Measurements from ENCODE around the gene MEA1. TPM values are rescaled to one million over a fixed set of nuclear protein-coding genes. Genes with fewer than 3 reads are reported as not detected.
"Not testable (repeated sequence)": the region's sequence is repeated elsewhere in the genome, so short reads cannot be mapped to it uniquely, and the experiment has no call there.

The MEA1 gene
- total and polyA plus RNA-seq, 5 donors: 29.9 to 59.3 (median 34.8) TPM

DNA sequence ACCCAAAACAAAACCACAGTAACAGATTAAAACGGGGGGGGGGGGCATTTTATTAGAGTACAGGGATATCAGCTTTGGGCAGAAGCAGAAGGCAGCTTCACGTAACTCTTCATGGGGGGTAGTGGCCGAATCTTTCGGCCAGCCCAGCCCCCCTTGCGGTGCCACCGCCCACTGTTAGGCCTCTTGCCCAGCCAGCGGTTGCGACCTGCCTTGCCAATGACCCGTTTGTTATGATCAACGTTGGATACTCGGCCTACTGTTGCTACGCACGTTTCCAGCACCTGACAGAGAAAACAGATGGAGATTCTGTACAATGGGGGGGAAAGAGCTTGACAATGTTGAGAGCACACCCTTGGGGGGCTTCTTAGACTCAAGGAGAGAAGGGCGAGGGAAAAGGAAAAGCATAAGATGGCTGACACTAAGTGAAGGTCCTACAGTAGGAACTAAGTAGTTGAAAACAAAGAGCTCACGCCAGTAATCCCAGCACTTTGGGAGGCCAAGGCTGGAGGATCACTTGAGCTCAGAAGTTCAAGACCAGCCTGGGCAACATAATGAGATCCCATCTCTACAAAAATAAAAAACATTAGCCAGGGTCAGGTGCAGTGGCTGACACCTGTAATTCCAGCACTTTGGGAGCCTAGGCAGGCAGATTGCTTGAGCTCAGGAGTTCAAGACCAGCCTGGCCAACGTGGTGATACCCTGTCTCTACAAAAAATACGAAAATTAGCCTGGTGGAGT, 40.6 kb upstream of the MEA1 start:
- WGBS: 62% methylated on average over 17 of the region's 17 CpGs
- H3K4me3 ChIP-seq (ENCODE audit: low read length): peak overlapping the region; percentile 55
- DNase-seq: peak in 2 of 3 donors; percentile 72
- peaks cover 2% of the 10 kb centered on the region for H3K4me1 ChIP-seq (ENCODE audit: control insufficient read depth, insufficient read depth, low read length)
- H3K9me3 ChIP-seq (ENCODE audit: control insufficient read depth, low read length): no peaks in the 10 kb centered on the region
- ATAC-seq: peak in 1 of 2 donors; percentile 1
- peak overlapping the region; percentile 64 for H3K27ac ChIP-seq (ENCODE audit: low read length)
- intact Hi-C loops (cut with DNase I): loop anchor here in 2 of 4 donors (5.0 kb wide), 2 partner anchors 37 to 42 kb away; partner anchors contain the start of genes KLHDC3 (in 1 of the 2) and MEA1 (in 1 of the 2)
- no peaks in the 10 kb centered on the region for H3K27me3 ChIP-seq (ENCODE audit: control insufficient read depth, insufficient read depth)

DNA sequence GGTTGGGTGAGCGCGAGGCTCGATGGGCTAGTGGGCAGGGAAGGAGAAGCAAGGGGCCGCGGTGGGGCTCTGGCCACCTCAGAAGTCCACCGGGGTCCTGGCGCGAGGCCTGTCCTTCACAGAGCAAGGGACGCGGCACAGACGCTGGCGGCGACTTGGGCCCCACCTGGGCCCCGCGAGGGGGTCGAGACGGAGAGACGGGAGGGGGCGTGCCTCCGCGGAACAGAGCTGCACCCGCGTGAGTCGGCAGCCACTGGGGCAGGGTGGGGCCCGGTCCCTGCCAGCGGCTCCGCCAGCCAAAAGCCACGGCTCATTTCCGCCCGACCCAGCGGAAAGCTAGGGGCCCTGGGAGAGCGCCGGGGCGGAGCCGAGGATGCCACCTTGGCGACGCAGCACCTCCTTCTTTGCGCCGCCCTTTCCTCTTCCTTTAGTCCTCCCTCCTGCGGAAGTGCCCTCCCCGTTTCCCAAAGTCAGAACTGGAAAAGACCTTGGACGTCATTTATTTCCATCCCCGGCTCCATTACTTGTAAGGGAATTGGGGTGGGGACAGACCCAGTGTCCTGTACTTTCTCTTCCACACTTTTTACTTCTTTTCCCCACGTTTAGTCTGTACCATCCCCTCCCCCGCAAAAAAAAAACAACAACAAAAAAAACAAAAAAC, 39.9 kb upstream of the MEA1 start, which contains the start of gene CUL7:
Gene CUL7, minus strand, starts transcription at position 307 of the 661 bp plus-strand sequence. CDS start 1,063 bp downstream, outside the sequence.
- Histone ChIP-seq H3K4me1 (ENCODE audit: control insufficient read depth, insufficient read depth, low read length) (peaks cover 2% of the 10 kb centered on the region), H3K27ac (ENCODE audit: low read length) (peak within 1 kb of the TSS; percentile 78), H3K27me3 (ENCODE audit: control insufficient read depth, insufficient read depth) (no peaks in the 10 kb centered on the region), H3K4me3 (ENCODE audit: low read length) (peak within 1 kb of the TSS; percentile 55), H3K9me3 (ENCODE audit: control insufficient read depth, low read length) (no peaks in the 10 kb centered on the region)
- intact Hi-C loops (cut with DNase I): loop anchor here in 2 of 4 donors (5.0 kb wide), 2 partner anchors 36 to 41 kb away; partner anchors contain the start of genes KLHDC3 (in 1 of the 2) and MEA1 (in 1 of the 2)
- DNase-seq: peak; percentile 96 to 98 (median 97)
- WGBS: 1% methylated on average over 45 of the region's 45 CpGs
- peak; percentile 97 to 98 for ATAC-seq

DNA sequence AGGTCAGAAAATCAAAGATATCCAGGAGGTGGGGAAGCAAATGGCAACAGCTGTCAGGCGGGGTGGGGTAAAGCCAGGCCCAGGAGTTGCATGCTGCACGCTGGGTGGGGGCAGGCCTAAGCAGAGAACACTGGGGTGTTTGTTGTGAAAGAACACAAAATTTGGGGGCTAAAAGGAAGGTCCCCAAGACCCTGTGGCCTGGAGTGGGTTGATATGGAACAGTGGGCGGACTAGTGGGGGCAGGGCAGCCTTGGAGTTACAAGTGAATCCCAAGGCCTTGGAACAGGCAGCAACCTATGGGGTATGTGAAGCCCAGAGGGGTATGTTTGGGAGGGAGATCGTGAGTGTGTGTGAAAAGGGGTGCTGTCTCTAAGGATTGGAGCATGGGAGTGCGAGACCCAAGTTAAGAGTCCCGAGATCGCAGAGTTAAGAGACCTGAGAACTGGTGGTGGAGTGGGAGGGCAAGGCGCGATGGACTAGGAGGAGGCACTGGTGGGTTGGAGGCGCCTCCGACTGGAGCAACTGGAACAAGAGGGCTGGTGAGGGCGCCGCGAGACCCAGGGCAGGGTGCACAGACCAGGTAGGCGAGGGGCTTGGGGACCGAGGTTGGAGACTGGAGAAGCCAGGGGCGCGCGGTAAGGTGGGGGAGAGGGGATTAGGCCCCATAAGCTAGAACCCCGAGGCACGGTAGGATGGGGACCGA, 39.2 kb upstream of the MEA1 start:
- Histone ChIP-seq H3K4me3 (ENCODE audit: low read length) (peak overlapping the region; percentile 55), H3K27me3 (ENCODE audit: control insufficient read depth, insufficient read depth) (no peaks in the 10 kb centered on the region), H3K4me1 (ENCODE audit: control insufficient read depth, insufficient read depth, low read length) (no peaks in the 10 kb centered on the region), H3K27ac (ENCODE audit: low read length) (peak overlapping the region; percentile 78), H3K9me3 (ENCODE audit: control insufficient read depth, low read length) (no peaks in the 10 kb centered on the region)
- intact Hi-C loops (cut with DNase I): loop anchor here in 2 of 4 donors (5.0 kb wide), 2 partner anchors 36 to 41 kb away; partner anchors contain the start of genes KLHDC3 (in 1 of the 2) and MEA1 (in 1 of the 2)
- 21% methylated on average over 22 of the region's 22 CpGs for WGBS
- peak; percentile 42 to 62 (median 59) for DNase-seq
- peak; percentile 29 to 30 for ATAC-seq

DNA sequence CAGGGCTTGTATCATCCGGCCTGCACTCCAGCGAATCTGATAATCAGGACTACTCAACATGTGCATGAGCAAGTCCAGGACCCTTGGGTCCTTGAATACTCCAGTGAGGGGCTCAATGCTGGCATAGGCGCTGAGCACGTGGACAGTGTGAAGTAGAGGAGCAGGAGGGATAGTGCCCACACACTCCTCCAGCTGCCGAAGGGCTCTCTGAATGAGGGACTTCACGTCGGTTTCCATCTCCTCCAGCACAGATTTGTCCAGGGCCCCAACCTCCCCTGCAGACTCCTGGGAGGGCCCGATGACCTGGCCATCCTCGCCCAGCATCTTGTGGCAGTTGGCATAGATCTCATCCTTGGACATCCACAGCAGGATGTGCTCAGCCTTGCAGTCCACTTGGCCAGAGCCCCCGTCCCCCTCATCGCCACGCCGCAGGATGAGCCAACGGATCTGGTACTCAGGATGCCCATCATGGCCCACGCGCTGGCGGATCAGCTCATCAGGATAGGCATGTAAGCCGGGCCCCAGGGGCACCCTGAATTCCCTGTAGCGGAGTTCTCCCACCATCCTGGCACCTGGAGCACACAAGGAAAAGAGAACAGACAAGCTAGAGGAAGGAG, 38.6 kb upstream of the MEA1 start:
- intact Hi-C loops (cut with DNase I): loop anchor here in 2 of 4 donors (5.0 kb wide), 2 partner anchors 35 to 40 kb away; partner anchors contain the start of genes KLHDC3 (in 1 of the 2) and MEA1 (in 1 of the 2)
- ATAC-seq (no peak), DNase-seq (peak in 2 of 3 donors; percentile 66 to 73)
- no peak overlapping the region for H3K27ac ChIP-seq (ENCODE audit: low read length)
- no peak overlapping the region for H3K4me3 ChIP-seq (ENCODE audit: low read length)
- H3K4me1 ChIP-seq (ENCODE audit: control insufficient read depth, insufficient read depth, low read length): no peaks in the 10 kb centered on the region
- WGBS: 74% methylated on average over 19 of the region's 19 CpGs
- no peaks in the 10 kb centered on the region for H3K9me3 ChIP-seq (ENCODE audit: control insufficient read depth, low read length)
- H3K27me3 ChIP-seq (ENCODE audit: control insufficient read depth, insufficient read depth): no peaks in the 10 kb centered on the region

DNA sequence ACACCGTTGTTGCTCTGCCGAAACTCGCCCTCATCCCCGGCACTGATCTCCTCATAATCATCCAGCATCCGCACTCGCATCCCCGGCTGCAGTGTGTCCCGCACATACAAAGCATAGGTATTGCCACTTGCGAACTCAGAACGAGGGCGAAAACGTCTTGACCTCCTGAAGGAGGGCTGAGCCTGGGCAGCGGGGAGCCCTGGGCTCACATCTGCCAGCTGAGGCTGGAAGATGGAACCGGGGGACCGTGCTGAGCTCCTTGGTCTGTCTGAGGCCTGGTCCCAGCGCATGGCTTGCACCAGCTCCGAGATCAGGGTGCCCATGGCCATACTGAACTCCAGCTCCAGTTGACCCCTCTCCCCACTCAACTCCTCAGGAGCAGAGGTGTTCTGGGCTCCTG, 37.2 kb upstream of the MEA1 start:
- no peaks in the 10 kb centered on the region for H3K4me1 ChIP-seq (ENCODE audit: control insufficient read depth, insufficient read depth, low read length)
- intact Hi-C loops (cut with DNase I): loop anchor here in 2 of 4 donors (5.0 kb wide), 2 partner anchors 34 to 39 kb away; partner anchors contain the start of genes KLHDC3 (in 1 of the 2) and MEA1 (in 1 of the 2)
- H3K27ac ChIP-seq (ENCODE audit: low read length): no peak overlapping the region
- no peaks in the 10 kb centered on the region for H3K9me3 ChIP-seq (ENCODE audit: control insufficient read depth, low read length)
- H3K27me3 ChIP-seq (ENCODE audit: control insufficient read depth, insufficient read depth): no peaks in the 10 kb centered on the region
- 94% methylated on average over 17 of the region's 17 CpGs for WGBS
- H3K4me3 ChIP-seq (ENCODE audit: low read length): no peak overlapping the region
- ATAC-seq (no peak), DNase-seq (no peak)

- no peak overlapping the region for H3K27ac ChIP-seq (ENCODE audit: low read length)
- DNase-seq (no peak), ATAC-seq (no peak)
- no peak overlapping the region for H3K4me3 ChIP-seq (ENCODE audit: low read length)
- intact Hi-C loops (cut with DNase I): no loop called here
- H3K27me3 ChIP-seq (ENCODE audit: control insufficient read depth, insufficient read depth): no peaks in the 10 kb centered on the region
- 89% methylated on average over 7 of the region's 7 CpGs for WGBS
- no peaks in the 10 kb centered on the region for H3K9me3 ChIP-seq (ENCODE audit: control insufficient read depth, low read length)
- H3K4me1 ChIP-seq (ENCODE audit: control insufficient read depth, insufficient read depth, low read length): no peaks in the 10 kb centered on the region
These were observed 34.3 kb upstream of the MEA1 start for GRCh38 chr6:43047998-43048397.

GRCh38 chr6:43045371-43045930, 31.7 kb upstream of the MEA1 start:
- ATAC-seq (no peak), DNase-seq (no peak)
- Histone ChIP-seq H3K9me3 (ENCODE audit: control insufficient read depth, low read length) (no peaks in the 10 kb centered on the region), H3K27ac (ENCODE audit: low read length) (no peak overlapping the region), H3K27me3 (ENCODE audit: control insufficient read depth, insufficient read depth) (no peaks in the 10 kb centered on the region), H3K4me1 (ENCODE audit: control insufficient read depth, insufficient read depth, low read length) (no peaks in the 10 kb centered on the region), H3K4me3 (ENCODE audit: low read length) (no peak overlapping the region)
- WGBS: 93% methylated on average over 11 of the region's 11 CpGs
- intact Hi-C loops (cut with DNase I): no loop called here

DNA sequence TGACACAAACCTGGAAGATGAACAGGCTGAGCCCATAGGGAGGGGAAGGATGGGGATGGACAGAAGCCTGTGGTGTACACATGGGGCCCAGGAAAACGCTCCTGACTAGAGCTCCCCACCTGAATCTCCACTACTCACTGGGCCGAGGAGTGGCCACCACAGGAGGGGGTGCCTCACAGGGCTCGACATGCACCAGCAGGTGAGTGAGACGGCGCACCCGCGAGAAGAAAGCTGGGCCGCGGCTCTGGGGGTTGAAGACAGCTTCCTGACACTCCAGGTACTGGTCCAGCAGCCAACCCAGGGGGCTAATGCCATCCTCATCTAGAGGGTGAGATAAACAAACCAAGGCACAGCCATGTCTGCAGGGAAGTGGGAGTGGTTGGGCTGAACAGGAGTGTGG, 29.6 kb upstream of the MEA1 start:
- Histone ChIP-seq H3K4me3 (ENCODE audit: low read length) (no peak overlapping the region), H3K4me1 (ENCODE audit: control insufficient read depth, insufficient read depth, low read length) (no peaks in the 10 kb centered on the region), H3K9me3 (ENCODE audit: control insufficient read depth, low read length) (no peaks in the 10 kb centered on the region), H3K27ac (ENCODE audit: low read length) (no peak overlapping the region), H3K27me3 (ENCODE audit: control insufficient read depth, insufficient read depth) (no peaks in the 10 kb centered on the region)
- intact Hi-C loops (cut with DNase I): no loop called here
- WGBS: 93% methylated on average over 9 of the region's 9 CpGs
- ATAC-seq: no peak
- DNase-seq: no peak

DNA sequence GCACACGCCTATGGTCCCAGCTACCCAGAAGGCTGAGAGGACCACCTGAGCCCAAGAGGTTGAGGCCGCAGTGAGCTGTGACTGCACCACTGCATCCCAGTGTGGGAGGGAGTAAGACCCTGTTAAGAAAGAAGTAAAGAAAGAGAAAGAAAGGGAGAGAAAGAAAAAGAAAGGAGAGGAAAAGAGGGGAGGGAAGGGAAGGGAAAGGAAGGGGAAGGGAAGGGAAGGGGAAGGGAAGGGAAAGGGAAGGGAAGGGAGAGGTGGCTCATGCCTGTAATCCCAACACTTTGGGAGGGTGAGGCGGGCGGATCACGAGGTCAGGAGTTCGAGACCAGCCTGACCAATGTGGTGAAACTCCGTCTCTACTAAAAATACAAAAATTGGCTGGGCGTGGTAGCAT, 27.7 kb upstream of the MEA1 start:
- WGBS: 96% methylated on average over 8 of the region's 8 CpGs
- ATAC-seq; H3K9me3 ChIP-seq (ENCODE audit: control insufficient read depth, low read length); H3K4me3 ChIP-seq (ENCODE audit: low read length); H3K27me3 ChIP-seq (ENCODE audit: control insufficient read depth, insufficient read depth); H3K27ac ChIP-seq (ENCODE audit: low read length); intact Hi-C loops (cut with DNase I); H3K4me1 ChIP-seq (ENCODE audit: control insufficient read depth, insufficient read depth, low read length); DNase-seq: not testable (repeated sequence)
